GM18867 (cell line): ENCODE measurements around the gene TFPI.
A peak's percentile ranks its signal among the peaks of the same experiment; 100 is the strongest.

Source experiments
- ATAC-seq: cut with Tn5 transposase; IDR thresholded peaks from one replicate; pipeline ENCODE4 v1.9.1; 2021; ENCODE audit warnings: mild to moderate bottlenecking, moderate library complexity; ENCODE audit not compliant: unreplicated experiment

Gene TFPI

DNA sequence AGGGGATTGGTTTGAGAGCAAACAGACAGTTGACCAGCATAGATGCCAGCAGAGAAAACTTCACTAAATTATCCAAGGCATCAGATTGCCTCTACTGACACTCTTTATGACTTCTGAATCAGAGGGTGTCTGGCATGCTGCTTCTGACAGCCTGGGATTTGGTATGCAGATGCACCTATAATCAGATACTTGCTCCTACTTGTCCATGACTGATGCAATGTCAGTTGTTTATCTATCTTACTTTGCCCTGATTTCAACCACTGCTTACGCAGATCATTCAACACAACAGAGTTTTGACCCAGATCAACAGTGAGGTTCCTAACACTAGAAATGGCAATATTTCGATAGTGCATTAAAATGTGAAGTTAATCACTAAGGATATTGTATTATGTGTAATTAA lies 83.5 kb downstream of the TFPI start:
- ATAC-seq, result no peak

DNA sequence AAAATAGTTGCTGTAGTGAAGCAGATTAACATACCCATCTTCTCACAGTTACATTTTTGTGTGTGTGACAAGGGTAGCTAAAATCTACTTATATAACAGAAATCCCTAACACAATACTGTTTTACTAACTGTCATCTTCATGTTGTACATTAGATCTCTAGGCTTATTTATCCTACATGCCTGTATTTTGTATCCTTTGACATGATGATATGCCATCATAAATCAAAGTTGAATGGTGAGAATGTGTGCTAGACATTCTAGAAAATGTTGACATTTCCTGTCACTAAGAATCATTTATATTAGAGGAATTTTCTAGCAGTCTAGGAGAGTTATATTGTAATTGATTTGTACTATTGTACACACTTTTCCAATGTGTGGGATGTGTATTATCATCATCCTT lies 84.7 kb downstream of the TFPI start:
- no peak for ATAC-seq

GRCh38 chr2:187468262-187468661 lies 86.0 kb downstream of the TFPI start:
- ATAC-seq, result no peak

- ATAC-seq, result peak; percentile 62
Measured at GRCh38 chr2:187466129-187466792, 88.0 kb downstream of the TFPI start.

DNA sequence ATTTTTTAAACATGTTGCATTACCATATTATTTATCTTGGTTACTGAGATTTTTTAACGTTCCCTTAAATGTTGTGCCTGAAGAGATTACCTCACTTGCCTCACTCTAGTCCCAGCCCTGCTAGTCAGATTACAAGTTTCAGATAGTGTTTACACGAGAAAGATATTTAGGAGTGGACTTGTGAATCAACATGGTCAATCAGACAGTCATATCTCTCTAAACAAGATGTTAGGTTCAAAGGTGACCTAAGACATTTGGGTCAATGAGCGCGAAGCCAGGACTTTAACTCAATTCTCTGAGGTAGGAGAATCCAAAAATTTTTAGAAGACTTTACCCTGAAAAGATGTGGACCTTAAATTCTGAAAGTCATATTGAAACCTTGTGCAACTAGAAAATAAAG lies 91.4 kb downstream of the TFPI start:
- no peak for ATAC-seq

DNA sequence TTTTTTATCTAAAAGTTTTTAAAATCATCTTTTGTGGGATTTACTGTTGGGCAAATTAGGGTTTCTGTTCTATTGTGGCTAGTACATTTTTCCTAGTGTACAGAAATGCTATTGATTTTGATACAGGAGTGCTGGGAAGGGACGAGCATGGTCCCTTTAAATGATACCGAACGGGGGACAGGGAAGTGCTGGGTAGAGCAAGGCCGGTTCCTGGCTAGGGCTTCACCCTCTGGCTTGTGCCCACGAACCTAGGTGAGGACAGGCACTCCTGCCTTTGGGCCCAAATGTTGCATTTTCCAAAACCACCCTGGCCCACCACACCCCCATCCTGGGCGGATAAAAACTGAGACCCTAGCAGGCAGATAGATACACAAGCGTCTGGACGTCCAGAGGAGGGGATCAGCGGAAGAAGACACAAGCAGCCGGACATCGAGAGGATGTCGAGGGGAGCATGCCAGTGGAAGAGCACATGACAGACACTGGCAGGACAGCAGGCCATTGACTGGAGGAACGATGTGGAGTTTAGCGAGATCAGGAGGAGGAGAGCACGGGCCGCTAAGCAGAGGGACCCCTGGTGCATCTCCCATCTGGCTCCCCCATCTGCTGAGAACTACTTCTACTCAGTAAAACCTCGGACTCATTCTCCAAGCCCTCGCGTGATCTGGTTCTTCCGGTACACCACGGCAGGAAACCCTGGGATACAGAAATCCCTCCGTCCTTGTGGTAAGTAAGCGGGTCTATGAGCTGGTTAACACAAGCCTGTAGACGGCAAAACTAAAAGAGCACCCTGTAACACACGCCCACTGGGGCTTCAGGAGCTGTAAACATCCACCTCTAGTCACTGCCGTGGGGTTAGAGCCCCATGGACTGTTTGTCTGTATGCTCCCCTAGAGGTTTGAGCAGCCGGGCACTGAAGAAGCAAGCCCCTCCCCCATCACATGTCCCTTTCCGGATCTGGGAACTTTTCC lies 92.7 kb downstream of the TFPI start:
- ATAC-seq, result no peak

GRCh38 chr2:187459256-187459655 lies 95.0 kb downstream of the TFPI start:
- ATAC-seq, result no peak

DNA sequence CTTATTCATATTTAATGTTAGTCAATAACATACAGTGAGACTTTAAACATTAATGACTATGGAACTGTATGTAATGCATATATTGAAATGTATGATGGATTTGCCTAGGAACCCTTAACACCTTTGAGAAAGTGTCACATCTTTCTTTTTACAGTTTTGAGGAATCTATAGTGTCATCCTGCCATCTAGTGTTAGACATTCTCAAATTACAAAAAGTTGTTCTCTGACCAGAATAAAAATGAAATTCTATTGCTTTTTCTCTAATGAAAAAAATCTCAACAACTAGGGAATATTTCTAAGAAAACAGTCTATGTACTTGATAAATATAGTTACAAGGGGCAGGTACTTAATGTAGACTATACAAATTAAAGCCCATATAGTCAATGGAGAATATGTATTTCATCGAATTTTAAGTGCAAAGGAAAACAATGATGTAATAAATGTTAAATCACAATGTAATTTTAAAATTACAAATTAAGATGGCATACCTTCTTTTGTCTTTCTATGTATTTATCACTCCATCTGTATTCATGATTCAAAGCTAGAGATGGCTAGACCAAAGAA lies 101.1 kb downstream of the TFPI start:
- no peak for ATAC-seq

DNA sequence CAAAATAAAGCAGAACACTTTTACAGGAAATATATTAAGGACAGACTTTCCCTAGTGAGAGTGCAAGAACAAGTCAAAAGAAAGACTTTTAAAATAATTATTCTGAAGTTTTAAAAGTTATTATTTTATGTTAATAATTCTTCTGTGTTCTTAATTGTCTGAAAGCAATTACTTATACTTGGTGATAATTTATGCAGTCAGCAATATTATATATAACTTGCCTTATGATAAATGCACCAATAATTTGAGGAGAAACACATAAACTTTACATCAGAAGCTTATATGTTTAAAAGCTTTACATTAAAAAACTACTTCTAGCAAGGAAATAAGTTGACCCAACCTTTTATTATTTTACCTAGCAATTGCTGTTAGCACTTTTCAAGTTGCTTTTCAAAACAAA lies 102.7 kb downstream of the TFPI start:
- no peak for ATAC-seq

DNA sequence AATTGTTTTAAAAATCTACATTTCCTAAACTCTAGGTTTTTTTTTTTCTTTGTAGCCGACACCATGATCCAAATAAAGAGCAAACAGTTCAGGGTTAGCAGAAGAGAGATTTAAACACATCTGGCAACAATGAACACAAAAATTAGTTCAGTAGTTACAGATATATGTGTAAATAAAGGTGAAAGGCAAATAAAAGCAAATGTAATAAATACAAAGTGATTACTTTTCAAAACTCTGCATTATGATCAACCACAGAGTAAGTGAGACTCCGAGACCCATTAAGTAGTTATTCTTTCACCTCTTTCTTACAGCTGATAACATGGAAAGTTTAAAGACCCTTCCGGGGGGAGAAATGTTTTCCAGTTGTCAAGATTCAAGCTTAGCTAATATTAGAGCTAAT lies 106.9 kb downstream of the TFPI start:
- no peak for ATAC-seq

GRCh38 chr2:187446711-187447110 lies 107.5 kb downstream of the TFPI start:
- ATAC-seq, result no peak

- no peak for ATAC-seq
Measured at GRCh38 chr2:187445051-187445450, 109.2 kb downstream of the TFPI start.

- no peak for ATAC-seq
Measured at GRCh38 chr2:187442778-187443177, 111.5 kb downstream of the TFPI start.

- ATAC-seq, result no peak
Measured at GRCh38 chr2:187442378-187442777, 111.9 kb downstream of the TFPI start.

GRCh38 chr2:187440101-187440675 lies 114.0 kb downstream of the TFPI start:
- ATAC-seq, result no peak

DNA sequence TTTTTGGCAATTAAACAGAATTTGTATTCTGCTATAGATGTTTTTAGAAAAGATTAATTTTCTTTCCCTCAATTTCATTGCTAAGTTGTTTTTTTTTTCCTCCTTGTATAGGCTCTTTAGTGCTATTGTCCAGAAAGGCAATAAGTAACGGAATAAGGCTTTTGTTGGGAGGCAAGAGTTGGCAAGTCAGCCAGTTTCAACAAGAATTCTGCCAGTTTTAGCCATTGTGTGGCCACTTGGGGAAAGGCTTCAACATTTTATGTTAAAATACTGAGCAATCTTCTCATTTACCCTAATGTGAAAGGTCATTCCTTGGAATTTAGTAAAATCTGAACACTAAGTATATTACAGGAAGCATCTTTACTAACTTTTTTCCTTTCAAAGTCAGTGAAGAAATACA lies 115.8 kb downstream of the TFPI start:
- ATAC-seq, result no peak

- ATAC-seq, result no peak
Measured at GRCh38 chr2:187435756-187436155, 118.5 kb downstream of the TFPI start.

GRCh38 chr2:187435078-187435477 lies 119.2 kb downstream of the TFPI start:
- ATAC-seq, result no peak

DNA sequence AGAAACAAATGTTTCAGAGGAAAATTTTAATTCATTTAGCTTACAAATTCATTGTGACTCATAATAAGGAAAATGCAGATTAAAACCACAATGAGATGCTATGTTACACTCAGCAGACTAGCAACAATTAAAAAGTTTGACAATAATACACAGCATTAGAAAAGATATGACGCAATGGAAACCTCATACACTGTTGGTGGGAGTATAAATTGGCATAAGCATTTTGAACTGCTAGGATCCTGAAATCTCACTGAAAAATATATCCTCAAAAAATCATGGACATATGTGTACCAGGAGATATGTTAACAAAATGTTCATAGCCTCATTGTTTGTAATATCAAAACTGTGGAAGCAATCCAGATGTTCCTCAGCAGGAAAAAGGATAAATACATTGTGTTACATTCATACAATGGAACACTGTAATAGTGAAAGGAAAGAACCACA lies 119.9 kb downstream of the TFPI start:
- no peak for ATAC-seq

GRCh38 chr2:187431911-187432310 lies 122.3 kb downstream of the TFPI start:
- no peak for ATAC-seq

GRCh38 chr2:187429989-187430388 lies 124.2 kb downstream of the TFPI start:
- no peak for ATAC-seq
